Measurements from ENCODE around the gene FMN1.

DNA sequence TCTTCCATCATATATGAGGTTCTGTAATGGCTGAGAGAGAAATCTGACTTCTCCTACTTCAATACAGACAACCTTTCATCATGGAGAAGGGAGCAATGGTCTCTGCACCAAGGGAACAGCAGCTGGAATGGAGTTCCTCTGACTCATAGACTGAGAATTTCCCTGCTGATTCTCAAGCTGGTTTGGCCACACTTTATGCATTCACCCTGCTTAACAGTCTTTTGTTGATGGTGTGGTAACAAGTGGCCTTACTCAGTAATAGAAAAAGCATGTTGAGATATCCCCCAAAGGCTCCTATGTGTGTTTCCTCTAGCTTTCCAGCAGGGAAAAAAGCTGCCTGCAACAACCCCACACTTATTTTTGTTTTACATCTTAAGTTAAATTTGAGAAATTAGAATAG is 338.6 kb downstream of the FMN1 start:
- TF ChIP-seq, protein P1, sequence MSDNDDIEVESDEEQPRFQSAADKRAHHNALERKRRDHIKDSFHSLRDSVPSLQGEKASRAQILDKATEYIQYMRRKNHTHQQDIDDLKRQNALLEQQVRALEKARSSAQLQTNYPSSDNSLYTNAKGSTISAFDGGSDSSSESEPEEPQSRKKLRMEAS (CRISPR knock-in tag; IDR thresholded peaks at IDR 0.05): no peak
- TF ChIP-seq, protein P2, sequence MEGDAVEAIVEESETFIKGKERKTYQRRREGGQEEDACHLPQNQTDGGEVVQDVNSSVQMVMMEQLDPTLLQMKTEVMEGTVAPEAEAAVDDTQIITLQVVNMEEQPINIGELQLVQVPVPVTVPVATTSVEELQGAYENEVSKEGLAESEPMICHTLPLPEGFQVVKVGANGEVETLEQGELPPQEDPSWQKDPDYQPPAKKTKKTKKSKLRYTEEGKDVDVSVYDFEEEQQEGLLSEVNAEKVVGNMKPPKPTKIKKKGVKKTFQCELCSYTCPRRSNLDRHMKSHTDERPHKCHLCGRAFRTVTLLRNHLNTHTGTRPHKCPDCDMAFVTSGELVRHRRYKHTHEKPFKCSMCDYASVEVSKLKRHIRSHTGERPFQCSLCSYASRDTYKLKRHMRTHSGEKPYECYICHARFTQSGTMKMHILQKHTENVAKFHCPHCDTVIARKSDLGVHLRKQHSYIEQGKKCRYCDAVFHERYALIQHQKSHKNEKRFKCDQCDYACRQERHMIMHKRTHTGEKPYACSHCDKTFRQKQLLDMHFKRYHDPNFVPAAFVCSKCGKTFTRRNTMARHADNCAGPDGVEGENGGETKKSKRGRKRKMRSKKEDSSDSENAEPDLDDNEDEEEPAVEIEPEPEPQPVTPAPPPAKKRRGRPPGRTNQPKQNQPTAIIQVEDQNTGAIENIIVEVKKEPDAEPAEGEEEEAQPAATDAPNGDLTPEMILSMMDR (IDR thresholded peaks at IDR 0.05): no peak
- TF ChIP-seq, protein P3, sequence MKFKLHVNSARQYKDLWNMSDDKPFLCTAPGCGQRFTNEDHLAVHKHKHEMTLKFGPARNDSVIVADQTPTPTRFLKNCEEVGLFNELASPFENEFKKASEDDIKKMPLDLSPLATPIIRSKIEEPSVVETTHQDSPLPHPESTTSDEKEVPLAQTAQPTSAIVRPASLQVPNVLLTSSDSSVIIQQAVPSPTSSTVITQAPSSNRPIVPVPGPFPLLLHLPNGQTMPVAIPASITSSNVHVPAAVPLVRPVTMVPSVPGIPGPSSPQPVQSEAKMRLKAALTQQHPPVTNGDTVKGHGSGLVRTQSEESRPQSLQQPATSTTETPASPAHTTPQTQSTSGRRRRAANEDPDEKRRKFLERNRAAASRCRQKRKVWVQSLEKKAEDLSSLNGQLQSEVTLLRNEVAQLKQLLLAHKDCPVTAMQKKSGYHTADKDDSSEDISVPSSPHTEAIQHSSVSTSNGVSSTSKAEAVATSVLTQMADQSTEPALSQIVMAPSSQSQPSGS (CRISPR knock-in tag; IDR thresholded peaks at IDR 0.05; ENCODE audit: borderline replicate concordance, low read depth): no peak
- TF ChIP-seq GRHL2 (CRISPR knock-in tag; IDR thresholded peaks at IDR 0.05; ENCODE audit: insufficient replicate concordance, severe bottlenecking) (no peak), ZNF263 (CRISPR knock-in tag; IDR thresholded peaks at IDR 0.05; ENCODE audit: low read depth) (no peak), ATF1 (CRISPR knock-in tag; IDR thresholded peaks at IDR 0.05) (no peak)
- TF ChIP-seq, protein P4, sequence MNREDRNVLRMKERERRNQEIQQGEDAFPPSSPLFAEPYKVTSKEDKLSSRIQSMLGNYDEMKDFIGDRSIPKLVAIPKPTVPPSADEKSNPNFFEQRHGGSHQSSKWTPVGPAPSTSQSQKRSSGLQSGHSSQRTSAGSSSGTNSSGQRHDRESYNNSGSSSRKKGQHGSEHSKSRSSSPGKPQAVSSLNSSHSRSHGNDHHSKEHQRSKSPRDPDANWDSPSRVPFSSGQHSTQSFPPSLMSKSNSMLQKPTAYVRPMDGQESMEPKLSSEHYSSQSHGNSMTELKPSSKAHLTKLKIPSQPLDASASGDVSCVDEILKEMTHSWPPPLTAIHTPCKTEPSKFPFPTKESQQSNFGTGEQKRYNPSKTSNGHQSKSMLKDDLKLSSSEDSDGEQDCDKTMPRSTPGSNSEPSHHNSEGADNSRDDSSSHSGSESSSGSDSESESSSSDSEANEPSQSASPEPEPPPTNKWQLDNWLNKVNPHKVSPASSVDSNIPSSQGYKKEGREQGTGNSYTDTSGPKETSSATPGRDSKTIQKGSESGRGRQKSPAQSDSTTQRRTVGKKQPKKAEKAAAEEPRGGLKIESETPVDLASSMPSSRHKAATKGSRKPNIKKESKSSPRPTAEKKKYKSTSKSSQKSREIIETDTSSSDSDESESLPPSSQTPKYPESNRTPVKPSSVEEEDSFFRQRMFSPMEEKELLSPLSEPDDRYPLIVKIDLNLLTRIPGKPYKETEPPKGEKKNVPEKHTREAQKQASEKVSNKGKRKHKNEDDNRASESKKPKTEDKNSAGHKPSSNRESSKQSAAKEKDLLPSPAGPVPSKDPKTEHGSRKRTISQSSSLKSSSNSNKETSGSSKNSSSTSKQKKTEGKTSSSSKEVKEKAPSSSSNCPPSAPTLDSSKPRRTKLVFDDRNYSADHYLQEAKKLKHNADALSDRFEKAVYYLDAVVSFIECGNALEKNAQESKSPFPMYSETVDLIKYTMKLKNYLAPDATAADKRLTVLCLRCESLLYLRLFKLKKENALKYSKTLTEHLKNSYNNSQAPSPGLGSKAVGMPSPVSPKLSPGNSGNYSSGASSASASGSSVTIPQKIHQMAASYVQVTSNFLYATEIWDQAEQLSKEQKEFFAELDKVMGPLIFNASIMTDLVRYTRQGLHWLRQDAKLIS (CRISPR knock-in tag; IDR thresholded peaks at IDR 0.05; ENCODE audit: borderline replicate concordance): no peak
